ENCODE measurements around the gene SH3RF2. TPM values are rescaled to one million over a fixed set of nuclear protein-coding genes. Genes with fewer than 3 reads are reported as not detected.

The SH3RF2 gene
- total and polyA plus RNA-seq, 10 of the 15 experiments (the other 5 are each of a cell fraction or from before 2014, with no cell fraction given), result 0.15 TPM; not detected in 9

- TF ChIP-seq, protein P1, sequence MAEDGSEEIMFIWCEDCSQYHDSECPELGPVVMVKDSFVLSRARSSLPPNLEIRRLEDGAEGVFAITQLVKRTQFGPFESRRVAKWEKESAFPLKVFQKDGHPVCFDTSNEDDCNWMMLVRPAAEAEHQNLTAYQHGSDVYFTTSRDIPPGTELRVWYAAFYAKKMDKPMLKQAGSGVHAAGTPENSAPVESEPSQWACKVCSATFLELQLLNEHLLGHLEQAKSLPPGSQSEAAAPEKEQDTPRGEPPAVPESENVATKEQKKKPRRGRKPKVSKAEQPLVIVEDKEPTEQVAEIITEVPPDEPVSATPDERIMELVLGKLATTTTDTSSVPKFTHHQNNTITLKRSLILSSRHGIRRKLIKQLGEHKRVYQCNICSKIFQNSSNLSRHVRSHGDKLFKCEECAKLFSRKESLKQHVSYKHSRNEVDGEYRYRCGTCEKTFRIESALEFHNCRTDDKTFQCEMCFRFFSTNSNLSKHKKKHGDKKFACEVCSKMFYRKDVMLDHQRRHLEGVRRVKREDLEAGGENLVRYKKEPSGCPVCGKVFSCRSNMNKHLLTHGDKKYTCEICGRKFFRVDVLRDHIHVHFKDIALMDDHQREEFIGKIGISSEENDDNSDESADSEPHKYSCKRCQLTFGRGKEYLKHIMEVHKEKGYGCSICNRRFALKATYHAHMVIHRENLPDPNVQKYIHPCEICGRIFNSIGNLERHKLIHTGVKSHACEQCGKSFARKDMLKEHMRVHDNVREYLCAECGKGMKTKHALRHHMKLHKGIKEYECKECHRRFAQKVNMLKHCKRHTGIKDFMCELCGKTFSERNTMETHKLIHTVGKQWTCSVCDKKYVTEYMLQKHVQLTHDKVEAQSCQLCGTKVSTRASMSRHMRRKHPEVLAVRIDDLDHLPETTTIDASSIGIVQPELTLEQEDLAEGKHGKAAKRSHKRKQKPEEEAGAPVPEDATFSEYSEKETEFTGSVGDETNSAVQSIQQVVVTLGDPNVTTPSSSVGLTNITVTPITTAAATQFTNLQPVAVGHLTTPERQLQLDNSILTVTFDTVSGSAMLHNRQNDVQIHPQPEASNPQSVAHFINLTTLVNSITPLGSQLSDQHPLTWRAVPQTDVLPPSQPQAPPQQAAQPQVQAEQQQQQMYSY (CRISPR knock-in tag; IDR thresholded peaks at IDR 0.05), result no peak
- TF ChIP-seq E2F4 (IDR thresholded peaks at IDR 0.05; ENCODE audit: low read depth, low read length) (no peak), YBX1 (IDR thresholded peaks at IDR 0.05) (no peak), MYC (IDR thresholded peaks at IDR 0.05; ENCODE audit: insufficient read depth, insufficient read length, insufficient replicate concordance, low read length, severe bottlenecking) (no peak)
These were observed 39.1 kb downstream of the SH3RF2 start (continued) for GRCh38 chr5:145975361-145976066.

GRCh38 chr5:145976431-145977155 lies 40.2 kb downstream of the SH3RF2 start:
- ATAC-seq, result peak; percentile 43
- DNase-seq (ENCODE audit: low read depth, low spot score), result no peak
- H3K36me3 ChIP-seq (ENCODE audit: control insufficient read depth in 2 of 2, insufficient read depth in 2 of 2, low read length in 1 of 2), result no peaks in the 10 kb centered on the region
- H3K4me1 ChIP-seq (ENCODE audit: control insufficient read depth, insufficient read depth, low read length), result no peaks in the 10 kb centered on the region
- BruUV-seq (replicated peaks), result no TSS peak
- H2AFZ ChIP-seq (ENCODE audit: control insufficient read depth, low read depth, low read length), result no peak overlapping the region
- CTCF ChIA-PET, result interaction anchor here (0.6 to 1.3 kb wide), 3 partner anchors 9 to 1773 kb away, joined by 3 read pairs; no protein-coding TSS in a partner anchor
- H3K27me3 ChIP-seq (replicated peaks in 1 of 2; ENCODE audit: control insufficient read depth in 2 of 2, insufficient read depth in 2 of 2, low read length in 1 of 2), result no peaks in the 10 kb centered on the region; a peak in 1 of 4 replicates
- RAD21 ChIA-PET (ENCODE audit: unreplicated experiment), result no interaction called here
- H4K20me1 ChIP-seq (ENCODE audit: control insufficient read depth, insufficient read depth), result no peaks in the 10 kb centered on the region
- TF ChIP-seq ZNF207 (IDR thresholded peaks at IDR 0.05; ENCODE audit: borderline replicate concordance), result no peak
- TF ChIP-seq, protein P2, sequence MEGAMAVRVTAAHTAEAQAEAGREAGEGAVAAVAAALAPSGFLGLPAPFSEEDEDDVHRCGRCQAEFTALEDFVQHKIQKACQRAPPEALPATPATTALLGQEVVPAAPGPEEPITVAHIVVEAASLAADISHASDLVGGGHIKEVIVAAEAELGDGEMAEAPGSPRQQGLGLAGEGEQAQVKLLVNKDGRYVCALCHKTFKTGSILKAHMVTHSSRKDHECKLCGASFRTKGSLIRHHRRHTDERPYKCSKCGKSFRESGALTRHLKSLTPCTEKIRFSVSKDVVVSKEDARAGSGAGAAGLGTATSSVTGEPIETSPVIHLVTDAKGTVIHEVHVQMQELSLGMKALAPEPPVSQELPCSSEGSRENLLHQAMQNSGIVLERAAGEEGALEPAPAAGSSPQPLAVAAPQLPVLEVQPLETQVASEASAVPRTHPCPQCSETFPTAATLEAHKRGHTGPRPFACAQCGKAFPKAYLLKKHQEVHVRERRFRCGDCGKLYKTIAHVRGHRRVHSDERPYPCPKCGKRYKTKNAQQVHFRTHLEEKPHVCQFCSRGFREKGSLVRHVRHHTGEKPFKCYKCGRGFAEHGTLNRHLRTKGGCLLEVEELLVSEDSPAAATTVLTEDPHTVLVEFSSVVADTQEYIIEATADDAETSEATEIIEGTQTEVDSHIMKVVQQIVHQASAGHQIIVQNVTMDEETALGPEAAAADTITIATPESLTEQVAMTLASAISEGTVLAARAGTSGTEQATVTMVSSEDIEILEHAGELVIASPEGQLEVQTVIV (IDR thresholded peaks at IDR 0.05; ENCODE audit: borderline replicate concordance, partially characterized antibody), result no peak
- no peaks in the 10 kb centered on the region for H3K79me2 ChIP-seq (ENCODE audit: control insufficient read depth, insufficient read depth, low read length)
- peak; percentile 18 for FAIRE-seq
- POLR2A ChIA-PET, result interaction anchor here (0.6 kb wide), 1 partner anchor 10 kb away, joined by 3 read pairs; no protein-coding TSS in a partner anchor
- SMC1A ChIA-PET (ENCODE audit: uncharacterized antibody, unreplicated experiment), result no interaction called here
- intact Hi-C loops (cut with micrococcal nuclease; ENCODE audit: unreplicated experiment) (no loop called here), in situ Hi-C loops (cut with MboI) (no loop called here)
- H3K9ac ChIP-seq (ENCODE audit: control insufficient read depth, insufficient read depth, low read length), result no peak overlapping the region
- no peak overlapping the region for H3K4me3 ChIP-seq
- no peak overlapping the region for H3K27ac ChIP-seq (ENCODE audit: control insufficient read depth, insufficient read depth)
- 0% methylated on average over 7 of the region's 7 CpGs for WGBS (ENCODE audit: insufficient coverage, insufficient replicate concordance, low lambda C conversion rate, missing lambda C conversion rate)
- no peaks in the 10 kb centered on the region for H3K9me3 ChIP-seq (replicated peaks; ENCODE audit: control insufficient read depth, insufficient read depth, low read length)
- H3K4me2 ChIP-seq (ENCODE audit: control insufficient read depth, insufficient read depth), result no peak overlapping the region

Measured in GM12878 (cell line).